Measurements from ENCODE around the gene B3GAT2. TPM values are rescaled to one million over a fixed set of nuclear protein-coding genes. Genes with fewer than 3 reads are reported as not detected.
"Not testable (repeated sequence)": the region's sequence is repeated elsewhere in the genome, so short reads cannot be mapped to it uniquely, and the experiment has no call there.

B3GAT2 gene
- not detected in 2 replicates for total RNA-seq

GRCh38 chr6:70956451-70957283 lies at the start of gene B3GAT2:
Gene B3GAT2 (minus strand): TSS chr6:70957060. CDS start chr6:70956429, 631 bp downstream.
- DNase-seq (ENCODE audit: low read depth in 2 of 2), result peak; percentile 11 to 12

GRCh38 chr6:70998148-70998547 lies 41.3 kb upstream of the B3GAT2 start:
- DNase-seq (ENCODE audit: low read depth in 2 of 2), result no peak

- no peak for DNase-seq (ENCODE audit: low read depth in 2 of 2)
Measured at GRCh38 chr6:70997379-70997778, 40.5 kb upstream of the B3GAT2 start.

- no peak for DNase-seq (ENCODE audit: low read depth in 2 of 2)
Measured at GRCh38 chr6:70996106-70996505, 39.2 kb upstream of the B3GAT2 start.

GRCh38 chr6:70995411-70995810 lies 38.6 kb upstream of the B3GAT2 start:
- DNase-seq (ENCODE audit: low read depth in 2 of 2), result no peak

GRCh38 chr6:70991253-70991652 lies 34.4 kb upstream of the B3GAT2 start:
- DNase-seq (ENCODE audit: low read depth in 2 of 2), result no peak

- no peak for DNase-seq (ENCODE audit: low read depth in 2 of 2)
Measured at GRCh38 chr6:70985156-70985555, 28.3 kb upstream of the B3GAT2 start.

- no peak for DNase-seq (ENCODE audit: low read depth in 2 of 2)
Measured at GRCh38 chr6:70982747-70983146, 25.9 kb upstream of the B3GAT2 start.

- DNase-seq (ENCODE audit: low read depth in 2 of 2), result no peak
Measured at GRCh38 chr6:70980727-70981126, 23.9 kb upstream of the B3GAT2 start.

GRCh38 chr6:70973604-70974003 lies 16.7 kb upstream of the B3GAT2 start:
- peak in 1 of 2 donors; percentile 46 for DNase-seq (ENCODE audit: low read depth in 2 of 2)

GRCh38 chr6:70967049-70967448 lies 10.2 kb upstream of the B3GAT2 start:
- DNase-seq (ENCODE audit: low read depth in 2 of 2), result no peak

GRCh38 chr6:70957284-70957617 lies 391 bp upstream of the B3GAT2 start:
- DNase-seq (ENCODE audit: low read depth in 2 of 2), result peak in 1 of 2 donors; percentile 34

- DNase-seq (ENCODE audit: low read depth in 2 of 2), result no peak
Measured at GRCh38 chr6:70956191-70956450, 739 bp downstream of the B3GAT2 start.

GRCh38 chr6:70955441-70956190 lies 1.2 kb downstream of the B3GAT2 start:
- peak; percentile 80 to 90 for DNase-seq (ENCODE audit: low read depth in 2 of 2)

GRCh38 chr6:70954750-70955149 lies 2.1 kb downstream of the B3GAT2 start:
- no peak for DNase-seq (ENCODE audit: low read depth in 2 of 2)

- DNase-seq (ENCODE audit: low read depth in 2 of 2), result no peak
Measured at GRCh38 chr6:70954176-70954575, 2.7 kb downstream of the B3GAT2 start.

GRCh38 chr6:70952608-70953165 lies 4.2 kb downstream of the B3GAT2 start:
- no peak for DNase-seq (ENCODE audit: low read depth in 2 of 2)

- DNase-seq (ENCODE audit: low read depth in 2 of 2), result not testable (repeated sequence)
Measured at GRCh38 chr6:70944321-70944720, 12.5 kb downstream of the B3GAT2 start.

- DNase-seq (ENCODE audit: low read depth in 2 of 2), result no peak
Measured at GRCh38 chr6:70933853-70934252, 23.0 kb downstream of the B3GAT2 start.

GRCh38 chr6:70905742-70906141 lies 51.1 kb downstream of the B3GAT2 start:
- DNase-seq (ENCODE audit: low read depth in 2 of 2), result no peak

GRCh38 chr6:70903665-70904452 lies 53.0 kb downstream of the B3GAT2 start:
- no peak for DNase-seq (ENCODE audit: low read depth in 2 of 2)

GRCh38 chr6:70901324-70901723 lies 55.5 kb downstream of the B3GAT2 start:
- DNase-seq (ENCODE audit: low read depth in 2 of 2), result no peak

Measured in lung microvascular endothelial cell (primary cell).